ENCODE measurements around the gene AHDC1.

DNA sequence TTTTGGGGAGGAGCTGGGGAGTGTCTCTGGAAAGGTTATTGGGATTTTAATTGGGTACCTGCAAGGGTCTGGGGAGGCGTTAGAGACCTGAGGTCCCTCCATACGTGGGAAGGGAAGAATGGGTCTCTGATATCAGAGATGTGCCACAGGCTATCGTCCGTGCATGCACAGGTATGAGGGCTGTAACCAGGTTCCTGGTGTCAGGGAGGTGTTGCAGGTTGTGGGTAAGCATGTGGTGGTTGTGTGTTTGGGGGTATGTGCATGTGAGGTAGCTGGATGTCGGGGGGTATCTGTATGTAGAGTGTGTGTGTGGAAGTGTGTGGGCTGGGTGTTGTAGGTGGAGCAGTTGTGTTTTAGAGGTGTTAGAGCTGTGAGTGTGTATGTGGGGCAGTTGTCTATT is 8.3 kb downstream of the AHDC1 start:
- TF ChIP-seq, protein P1, sequence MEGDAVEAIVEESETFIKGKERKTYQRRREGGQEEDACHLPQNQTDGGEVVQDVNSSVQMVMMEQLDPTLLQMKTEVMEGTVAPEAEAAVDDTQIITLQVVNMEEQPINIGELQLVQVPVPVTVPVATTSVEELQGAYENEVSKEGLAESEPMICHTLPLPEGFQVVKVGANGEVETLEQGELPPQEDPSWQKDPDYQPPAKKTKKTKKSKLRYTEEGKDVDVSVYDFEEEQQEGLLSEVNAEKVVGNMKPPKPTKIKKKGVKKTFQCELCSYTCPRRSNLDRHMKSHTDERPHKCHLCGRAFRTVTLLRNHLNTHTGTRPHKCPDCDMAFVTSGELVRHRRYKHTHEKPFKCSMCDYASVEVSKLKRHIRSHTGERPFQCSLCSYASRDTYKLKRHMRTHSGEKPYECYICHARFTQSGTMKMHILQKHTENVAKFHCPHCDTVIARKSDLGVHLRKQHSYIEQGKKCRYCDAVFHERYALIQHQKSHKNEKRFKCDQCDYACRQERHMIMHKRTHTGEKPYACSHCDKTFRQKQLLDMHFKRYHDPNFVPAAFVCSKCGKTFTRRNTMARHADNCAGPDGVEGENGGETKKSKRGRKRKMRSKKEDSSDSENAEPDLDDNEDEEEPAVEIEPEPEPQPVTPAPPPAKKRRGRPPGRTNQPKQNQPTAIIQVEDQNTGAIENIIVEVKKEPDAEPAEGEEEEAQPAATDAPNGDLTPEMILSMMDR (IDR thresholded peaks at IDR 0.05): no peak
- no peak for TF ChIP-seq POLR2A (IDR thresholded peaks at IDR 0.05)
